ENCODE results near the gene RPRD1B.

The RPRD1B gene

DNA sequence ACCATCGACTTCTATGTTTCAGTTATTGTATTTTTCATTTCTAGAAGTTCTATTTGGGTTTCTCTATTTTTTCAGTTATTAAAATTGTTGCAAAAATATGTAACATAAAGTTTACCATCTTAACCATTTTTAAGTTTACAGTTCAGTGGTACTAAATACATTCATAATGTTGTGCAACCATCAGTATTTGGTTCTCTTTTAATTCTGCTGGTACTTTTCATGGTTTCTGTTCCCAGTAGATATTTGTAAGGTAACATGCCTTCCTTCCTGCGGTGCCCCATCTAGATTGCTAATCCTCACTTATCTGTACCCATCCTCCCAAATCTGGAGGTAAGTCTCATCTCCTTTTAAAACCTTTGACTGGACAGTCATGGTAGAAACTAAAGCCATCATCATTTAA is 83.7 kb downstream of the RPRD1B start:
- H3K27me3 ChIP-seq (replicated peaks; ENCODE audit: control insufficient read depth, insufficient read depth, low read length): no peaks in the 10 kb centered on the region
- no peak overlapping the region for H3K4me3 ChIP-seq (replicated peaks; ENCODE audit: low read depth, low read length)
- no peak for DNase-seq (ENCODE audit: extremely low read depth, insufficient read length)
- TF ChIP-seq, protein P1, sequence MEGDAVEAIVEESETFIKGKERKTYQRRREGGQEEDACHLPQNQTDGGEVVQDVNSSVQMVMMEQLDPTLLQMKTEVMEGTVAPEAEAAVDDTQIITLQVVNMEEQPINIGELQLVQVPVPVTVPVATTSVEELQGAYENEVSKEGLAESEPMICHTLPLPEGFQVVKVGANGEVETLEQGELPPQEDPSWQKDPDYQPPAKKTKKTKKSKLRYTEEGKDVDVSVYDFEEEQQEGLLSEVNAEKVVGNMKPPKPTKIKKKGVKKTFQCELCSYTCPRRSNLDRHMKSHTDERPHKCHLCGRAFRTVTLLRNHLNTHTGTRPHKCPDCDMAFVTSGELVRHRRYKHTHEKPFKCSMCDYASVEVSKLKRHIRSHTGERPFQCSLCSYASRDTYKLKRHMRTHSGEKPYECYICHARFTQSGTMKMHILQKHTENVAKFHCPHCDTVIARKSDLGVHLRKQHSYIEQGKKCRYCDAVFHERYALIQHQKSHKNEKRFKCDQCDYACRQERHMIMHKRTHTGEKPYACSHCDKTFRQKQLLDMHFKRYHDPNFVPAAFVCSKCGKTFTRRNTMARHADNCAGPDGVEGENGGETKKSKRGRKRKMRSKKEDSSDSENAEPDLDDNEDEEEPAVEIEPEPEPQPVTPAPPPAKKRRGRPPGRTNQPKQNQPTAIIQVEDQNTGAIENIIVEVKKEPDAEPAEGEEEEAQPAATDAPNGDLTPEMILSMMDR (IDR thresholded peaks at IDR 0.05; ENCODE audit: insufficient read depth, low read length, poor library complexity, severe bottlenecking): no peak
- no peaks in the 10 kb centered on the region for H3K36me3 ChIP-seq (ENCODE audit: control insufficient read depth, insufficient read depth, low read length)

- Histone ChIP-seq H3K4me3 (replicated peaks; ENCODE audit: low read depth, low read length) (no peak overlapping the region), H3K36me3 (ENCODE audit: control insufficient read depth, insufficient read depth, low read length) (no peaks in the 10 kb centered on the region), H3K27me3 (replicated peaks; ENCODE audit: control insufficient read depth, insufficient read depth, low read length) (no peaks in the 10 kb centered on the region)
- no peak for DNase-seq (ENCODE audit: extremely low read depth, insufficient read length)
- TF ChIP-seq, protein P1 (IDR thresholded peaks at IDR 0.05; ENCODE audit: insufficient read depth, low read length, poor library complexity, severe bottlenecking): no peak
Measured at GRCh38 chr20:38117635-38118034, 84.1 kb downstream of the RPRD1B start.

DNA sequence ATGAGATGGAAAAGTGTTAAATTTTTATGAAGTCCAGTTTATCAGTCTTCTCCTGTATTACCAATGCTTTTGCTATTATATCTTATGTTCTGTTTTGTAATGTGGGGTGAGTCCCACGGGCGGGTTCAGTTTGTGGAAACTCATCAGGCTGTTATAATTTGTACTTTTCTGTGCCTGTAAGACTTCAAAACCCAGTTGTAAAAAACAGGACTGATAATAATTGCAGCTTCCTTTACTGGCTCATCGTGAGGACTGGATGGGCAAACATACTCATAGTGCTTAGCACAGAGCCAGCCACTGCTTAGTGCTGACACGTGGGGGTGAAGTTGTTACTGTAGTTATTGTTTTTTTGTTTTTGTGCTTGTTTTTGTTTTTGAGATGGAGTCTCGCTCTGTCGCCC is 85.9 kb downstream of the RPRD1B start:
- H3K36me3 ChIP-seq (ENCODE audit: control insufficient read depth, insufficient read depth, low read length): no peaks in the 10 kb centered on the region
- H3K4me3 ChIP-seq (replicated peaks; ENCODE audit: low read depth, low read length): no peak overlapping the region
- TF ChIP-seq, protein P1 (IDR thresholded peaks at IDR 0.05; ENCODE audit: insufficient read depth, low read length, poor library complexity, severe bottlenecking): no peak
- no peaks in the 10 kb centered on the region for H3K27me3 ChIP-seq (replicated peaks; ENCODE audit: control insufficient read depth, insufficient read depth, low read length)
- DNase-seq (ENCODE audit: extremely low read depth, insufficient read length): no peak

DNA sequence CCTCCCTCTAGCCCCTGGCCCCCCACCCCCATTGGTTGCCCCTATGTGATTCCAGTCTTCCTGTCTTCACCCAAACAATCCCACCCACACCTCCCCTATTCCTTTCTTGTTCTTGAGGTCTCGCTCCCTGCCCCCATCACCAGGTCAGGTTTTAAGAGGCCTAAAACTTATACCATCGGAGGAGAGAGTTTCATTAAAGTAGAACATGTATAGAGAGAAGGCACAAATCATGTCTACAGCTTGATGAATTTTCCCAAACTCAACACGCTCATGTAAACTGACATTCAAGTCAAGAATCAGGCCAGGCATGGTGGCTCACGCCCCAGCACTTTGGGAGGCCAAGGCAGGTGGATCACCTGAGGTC is 87.1 kb downstream of the RPRD1B start:
- TF ChIP-seq, protein P1 (IDR thresholded peaks at IDR 0.05; ENCODE audit: insufficient read depth, low read length, poor library complexity, severe bottlenecking): no peak
- H3K27me3 ChIP-seq (replicated peaks; ENCODE audit: control insufficient read depth, insufficient read depth, low read length): no peaks in the 10 kb centered on the region
- no peak for DNase-seq (ENCODE audit: extremely low read depth, insufficient read length)
- H3K4me3 ChIP-seq (replicated peaks; ENCODE audit: low read depth, low read length): no peak overlapping the region
- no peaks in the 10 kb centered on the region for H3K36me3 ChIP-seq (ENCODE audit: control insufficient read depth, insufficient read depth, low read length)

GRCh38 chr20:38121741-38122140 is 88.2 kb downstream of the RPRD1B start:
- DNase-seq (ENCODE audit: extremely low read depth, insufficient read length): no peak
- Histone ChIP-seq H3K36me3 (ENCODE audit: control insufficient read depth, insufficient read depth, low read length) (no peaks in the 10 kb centered on the region), H3K27me3 (replicated peaks; ENCODE audit: control insufficient read depth, insufficient read depth, low read length) (no peaks in the 10 kb centered on the region), H3K4me3 (replicated peaks; ENCODE audit: low read depth, low read length) (no peak overlapping the region)
- TF ChIP-seq, protein P1 (IDR thresholded peaks at IDR 0.05; ENCODE audit: insufficient read depth, low read length, poor library complexity, severe bottlenecking): no peak

DNA sequence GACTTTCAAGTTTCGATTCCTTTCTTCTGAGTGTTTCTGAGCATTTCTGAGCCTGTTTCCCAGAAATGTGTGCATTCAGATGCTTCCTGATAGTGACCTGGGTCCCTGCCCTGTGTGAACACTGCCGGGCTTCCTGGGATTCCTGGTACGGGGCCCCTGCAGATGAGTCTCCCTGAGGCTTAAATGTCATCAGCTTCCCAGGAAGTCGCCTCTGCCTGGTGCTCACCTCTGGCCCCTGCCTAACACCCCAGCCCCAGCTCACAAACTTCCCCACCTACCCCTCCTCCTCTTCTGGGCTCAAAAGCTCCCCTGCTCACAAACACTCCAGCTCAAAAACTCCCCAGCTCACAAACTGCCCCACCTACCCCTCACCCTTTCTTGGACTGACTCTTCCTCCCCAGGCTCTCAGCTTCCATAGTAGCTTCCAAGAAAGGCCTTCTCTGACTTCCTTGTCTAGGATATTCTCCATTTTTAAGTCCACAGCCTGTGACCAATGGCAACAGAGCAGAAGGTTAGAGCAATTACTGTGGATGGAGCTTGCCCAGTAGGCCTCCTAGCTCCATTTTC is 89.6 kb downstream of the RPRD1B start:
- TF ChIP-seq, protein P1 (IDR thresholded peaks at IDR 0.05; ENCODE audit: insufficient read depth, low read length, poor library complexity, severe bottlenecking): no peak
- no peaks in the 10 kb centered on the region for H3K36me3 ChIP-seq (ENCODE audit: control insufficient read depth, insufficient read depth, low read length)
- DNase-seq (ENCODE audit: extremely low read depth, insufficient read length): no peak
- no peak overlapping the region for H3K4me3 ChIP-seq (replicated peaks; ENCODE audit: low read depth, low read length)
- no peaks in the 10 kb centered on the region for H3K27me3 ChIP-seq (replicated peaks; ENCODE audit: control insufficient read depth, insufficient read depth, low read length)

All from GM06990 (cell line).